Raji (cell line): ENCODE results near the gene RXRA.

Source experiments
- POLR2A ChIP-seq: IDR thresholded peaks from 2 replicates; pipeline ENCODE4 v1.6.1; 2011; ENCODE audit warnings: low read depth, low read length, control low read depth; ENCODE audit not compliant: insufficient read depth

Gene RXRA

DNA sequence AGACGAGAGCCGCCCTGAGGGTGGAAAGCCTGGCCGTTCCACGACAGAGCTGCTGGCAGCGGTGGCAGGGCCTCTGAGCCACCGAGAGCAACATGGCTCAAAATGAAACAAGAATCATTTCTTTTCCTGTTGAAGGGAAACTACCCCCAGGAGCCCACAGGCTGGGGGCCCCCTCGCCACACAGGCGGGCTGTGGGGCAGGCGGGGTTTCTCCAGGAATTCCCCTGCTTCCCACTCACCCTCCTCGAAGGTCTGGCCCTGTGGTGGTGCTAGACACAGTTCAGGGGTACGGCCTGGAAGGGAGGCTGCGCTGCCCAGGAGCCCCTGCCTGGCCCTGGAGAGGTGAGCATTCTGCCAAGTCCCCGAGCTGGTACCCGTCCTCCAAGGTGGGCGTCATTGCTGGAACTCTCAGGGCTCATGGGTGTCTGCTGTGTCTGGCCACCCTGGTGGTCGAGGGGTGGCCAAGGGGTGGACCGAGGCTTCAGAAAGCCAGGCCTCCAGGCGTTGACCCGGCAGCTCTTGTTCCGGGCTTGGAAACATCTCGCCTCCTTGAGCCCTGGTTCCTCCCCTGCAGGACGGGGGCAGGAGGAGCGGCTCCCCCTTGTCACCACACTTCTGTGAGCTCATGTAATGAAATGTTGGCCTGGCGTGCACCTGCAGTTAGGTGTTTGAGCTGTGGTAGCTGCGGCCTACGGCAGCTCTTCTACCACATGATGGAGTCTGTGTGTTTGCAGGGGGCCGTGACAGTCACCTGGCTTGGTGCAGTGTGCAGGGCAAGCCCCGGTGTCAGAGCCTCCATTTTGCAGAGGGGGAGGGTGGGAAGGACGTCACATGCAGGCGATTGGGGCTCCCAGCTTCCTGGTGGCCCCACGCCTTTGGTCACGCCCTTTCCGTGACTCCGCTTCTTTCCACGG, 65.3 kb downstream of the RXRA start:
- TF ChIP-seq POLR2A = no peak

DNA sequence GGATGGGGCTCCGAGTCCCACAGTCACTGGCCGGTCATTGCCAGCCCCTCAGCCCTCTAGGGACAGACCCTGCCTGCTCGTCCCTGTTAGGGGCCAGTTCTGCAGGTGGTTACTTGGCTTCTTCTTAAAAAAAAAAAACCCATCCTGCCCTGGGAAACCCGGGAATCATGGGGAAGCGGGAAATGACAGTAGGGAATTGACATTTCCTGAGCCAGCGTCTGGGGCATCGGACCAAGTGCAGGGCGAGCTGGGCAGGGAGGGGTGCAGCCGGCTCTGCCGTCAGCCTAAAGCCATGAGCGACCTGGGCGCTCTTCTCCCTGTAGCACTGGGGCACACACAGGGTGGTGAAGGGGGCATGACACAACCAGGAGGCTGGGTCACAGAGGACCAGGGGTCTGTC, 66.6 kb downstream of the RXRA start:
- no peak for TF ChIP-seq POLR2A

DNA sequence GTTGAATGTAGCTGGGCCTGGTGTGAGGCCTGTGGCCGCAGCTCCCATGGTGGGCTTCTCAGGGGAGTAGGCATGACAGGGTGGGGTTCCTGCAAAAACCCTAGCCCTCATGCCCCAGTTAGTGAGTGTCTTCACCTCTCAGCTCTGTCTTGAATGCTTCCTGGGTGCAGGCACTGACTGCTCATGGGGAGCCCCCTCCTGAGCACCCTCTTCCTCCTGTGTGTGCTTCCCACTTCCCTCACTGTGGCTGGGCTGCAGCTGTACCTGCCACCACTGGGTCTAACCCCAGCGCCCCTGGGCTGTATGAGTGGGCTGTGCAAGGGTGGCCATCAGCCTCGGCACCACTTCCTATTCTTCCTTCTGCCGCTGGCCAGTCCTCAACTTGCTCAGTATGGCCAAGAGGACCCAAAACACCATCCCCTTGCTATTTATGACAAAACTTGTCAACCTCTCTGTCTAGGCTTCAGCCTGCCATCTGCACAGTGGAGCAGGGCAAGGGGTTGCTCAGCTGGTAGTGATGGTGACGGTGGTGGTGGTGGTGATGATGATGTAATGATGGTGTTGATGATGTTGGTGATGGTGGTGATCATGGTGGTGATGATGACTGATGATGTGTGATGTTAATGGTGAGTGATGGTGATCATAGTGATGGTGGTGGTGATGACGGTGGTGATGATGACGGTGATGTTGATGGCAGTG, 67.5 kb downstream of the RXRA start:
- no peak for TF ChIP-seq POLR2A

DNA sequence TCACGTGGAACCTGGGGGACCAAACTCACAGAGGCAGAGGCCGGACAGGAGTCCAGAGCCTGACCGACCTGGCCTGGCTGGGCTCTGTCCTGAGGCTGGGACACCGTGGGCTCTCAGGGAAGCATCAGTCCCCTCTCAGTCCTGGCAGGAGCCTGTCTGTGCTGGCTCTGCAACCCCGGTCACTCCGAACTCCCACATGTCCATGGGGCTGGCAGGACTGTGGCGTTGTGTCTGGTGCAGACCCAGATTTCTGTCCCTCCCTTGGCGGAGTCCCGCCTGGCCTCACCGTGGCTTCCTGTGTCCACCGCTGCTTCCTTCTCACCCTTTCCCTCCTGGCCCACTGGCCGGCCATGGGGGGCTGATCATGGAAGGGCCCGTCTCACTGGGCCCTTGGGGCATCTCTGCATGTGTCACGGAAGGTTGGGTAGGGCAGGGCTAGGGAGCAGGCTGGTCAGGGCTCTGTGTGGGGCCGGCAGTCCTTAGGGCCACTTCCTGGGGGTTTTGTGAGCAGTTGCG, 68.8 kb downstream of the RXRA start:
- no peak for TF ChIP-seq POLR2A

DNA sequence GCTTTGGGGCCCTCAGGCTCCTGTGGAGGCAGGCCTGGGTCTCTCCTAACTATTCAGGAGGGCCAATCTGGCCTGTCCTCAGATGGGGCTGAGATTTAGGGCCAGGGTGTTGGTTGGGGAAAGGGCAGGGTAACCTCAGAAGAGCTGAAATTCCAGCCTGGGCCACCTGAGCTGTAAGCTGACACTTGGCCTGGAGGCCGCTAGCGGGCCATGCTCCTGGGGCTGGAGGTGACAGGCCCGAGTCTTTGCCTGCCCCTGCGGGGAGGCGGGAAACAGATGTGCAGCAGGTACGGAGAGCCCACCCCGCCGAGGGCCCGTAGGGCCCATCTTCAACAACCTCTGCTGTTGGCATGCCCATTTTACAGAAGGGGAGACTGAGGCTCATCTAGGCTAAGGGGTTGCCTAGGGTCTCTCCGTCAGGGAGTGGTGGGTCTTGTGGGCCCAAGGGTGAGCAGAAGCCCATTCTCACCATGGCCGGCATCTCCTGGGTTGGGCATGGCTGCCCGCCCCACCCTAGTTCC, 69.5 kb downstream of the RXRA start:
- no peak for TF ChIP-seq POLR2A

DNA sequence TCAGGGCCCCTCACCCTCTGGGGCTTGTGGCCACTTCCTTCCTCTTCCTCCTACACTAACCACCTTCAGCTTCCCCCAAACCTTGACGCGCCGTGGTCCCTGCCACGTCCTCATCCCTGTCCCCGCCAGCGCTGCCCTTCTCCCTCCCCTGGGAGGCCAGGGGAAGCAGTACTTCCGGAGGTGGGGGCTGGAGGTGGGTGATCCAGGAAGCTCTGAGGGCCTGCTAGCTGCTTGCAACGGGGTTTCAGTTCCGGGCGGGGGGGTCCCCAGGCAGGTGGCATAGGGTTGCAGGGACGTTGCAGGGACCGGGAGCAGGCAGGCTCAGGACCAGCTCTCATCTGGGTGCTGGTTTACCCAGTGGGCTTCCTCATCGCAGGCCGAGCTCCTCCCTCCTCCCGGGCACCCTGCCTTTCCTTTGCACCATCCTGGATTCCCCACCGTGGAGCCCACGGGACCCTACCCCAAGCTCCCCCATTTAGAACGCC, 70.0 kb downstream of the RXRA start:
- no peak for TF ChIP-seq POLR2A

DNA sequence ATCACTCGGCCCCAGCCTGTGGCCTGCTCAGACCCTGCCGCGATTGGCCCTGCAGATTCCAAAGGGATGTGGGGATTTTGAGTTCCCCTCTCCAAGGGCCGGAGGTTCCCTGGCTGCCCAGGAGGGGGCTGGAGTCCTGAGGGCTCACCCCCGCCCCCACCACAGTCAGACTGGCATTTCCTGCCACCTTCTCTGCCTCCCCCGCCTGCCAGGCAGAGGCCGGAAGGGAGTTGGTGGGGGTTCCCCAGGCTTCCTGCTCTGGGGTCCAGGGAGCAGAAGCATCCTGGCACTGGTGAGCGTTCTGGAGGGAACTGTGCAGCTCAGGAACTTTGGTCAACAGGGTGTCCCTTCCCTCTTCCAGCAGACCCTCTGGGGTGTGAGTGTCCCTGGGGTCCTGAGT, 70.6 kb downstream of the RXRA start:
- TF ChIP-seq POLR2A = no peak

DNA sequence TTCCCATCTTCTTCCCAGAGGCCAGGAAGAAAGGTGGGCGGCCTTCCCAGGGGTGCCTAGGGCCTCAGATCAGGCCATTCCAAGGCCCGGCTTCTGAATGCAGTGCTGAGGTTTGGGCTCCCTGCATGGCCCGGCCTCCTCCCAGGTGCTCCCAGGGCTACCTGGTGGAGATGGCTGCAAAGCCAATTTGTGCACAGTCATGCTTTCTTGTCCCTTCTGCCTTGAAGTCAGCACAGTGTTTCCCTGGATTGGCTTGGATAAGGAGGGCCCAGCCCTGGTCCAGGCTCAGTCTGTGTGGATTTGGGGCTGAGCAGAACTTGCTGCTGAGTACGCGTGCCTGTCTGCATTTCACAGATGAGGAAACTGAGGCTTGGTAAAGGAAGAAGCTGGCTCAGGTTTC, 72.5 kb downstream of the RXRA start:
- no peak for TF ChIP-seq POLR2A

DNA sequence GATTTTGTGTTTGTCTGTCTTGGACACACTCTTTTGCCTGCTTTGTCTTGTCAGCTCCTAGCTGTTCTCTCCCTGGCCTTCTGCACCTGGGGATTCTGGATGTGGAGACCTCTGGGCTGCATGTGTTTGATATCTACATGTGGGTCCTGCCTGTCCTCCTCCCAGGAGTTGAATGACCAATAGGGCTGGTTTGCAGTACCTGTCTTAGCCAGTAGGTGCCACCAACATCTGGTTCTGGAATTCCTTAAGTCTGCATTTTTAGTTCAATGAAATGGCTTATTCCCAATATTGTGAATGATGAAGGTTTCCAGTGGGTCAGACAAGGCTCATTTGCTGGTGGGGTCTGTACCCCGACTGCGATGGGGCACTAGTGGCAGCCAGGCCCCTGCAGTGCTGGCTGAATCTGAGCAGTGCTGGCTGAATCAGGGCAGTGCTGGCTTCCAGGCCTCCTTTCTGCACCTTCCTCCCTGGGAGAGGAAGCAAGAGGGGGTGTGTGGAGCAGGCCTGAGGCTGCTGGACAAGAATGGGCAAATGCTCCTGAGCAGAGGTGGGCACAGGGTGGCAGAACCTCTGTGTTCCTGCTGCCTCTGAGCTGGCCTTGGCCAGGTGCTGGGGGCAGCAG, 73.3 kb downstream of the RXRA start:
- TF ChIP-seq POLR2A = no peak

DNA sequence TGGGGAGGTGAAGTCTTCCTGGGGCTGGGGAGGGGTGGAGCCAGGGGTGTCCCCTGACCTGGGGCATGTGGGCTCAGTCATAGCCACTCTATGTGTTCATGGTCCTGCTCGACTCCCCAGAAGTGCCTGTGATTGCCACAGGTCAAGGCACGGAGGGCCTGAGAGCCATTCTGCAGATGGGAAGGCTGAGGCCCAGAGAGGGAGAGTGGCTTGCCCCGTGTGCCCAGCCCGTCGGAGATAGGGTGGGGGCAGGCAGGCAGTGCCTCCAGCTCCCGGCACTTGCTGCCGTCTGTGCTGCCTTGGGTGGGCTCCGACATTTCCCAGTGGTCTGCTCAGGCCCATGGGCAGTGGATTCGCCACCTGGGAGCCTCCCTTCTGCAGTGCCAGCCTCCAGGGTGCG, 74.0 kb downstream of the RXRA start:
- TF ChIP-seq POLR2A = no peak

DNA sequence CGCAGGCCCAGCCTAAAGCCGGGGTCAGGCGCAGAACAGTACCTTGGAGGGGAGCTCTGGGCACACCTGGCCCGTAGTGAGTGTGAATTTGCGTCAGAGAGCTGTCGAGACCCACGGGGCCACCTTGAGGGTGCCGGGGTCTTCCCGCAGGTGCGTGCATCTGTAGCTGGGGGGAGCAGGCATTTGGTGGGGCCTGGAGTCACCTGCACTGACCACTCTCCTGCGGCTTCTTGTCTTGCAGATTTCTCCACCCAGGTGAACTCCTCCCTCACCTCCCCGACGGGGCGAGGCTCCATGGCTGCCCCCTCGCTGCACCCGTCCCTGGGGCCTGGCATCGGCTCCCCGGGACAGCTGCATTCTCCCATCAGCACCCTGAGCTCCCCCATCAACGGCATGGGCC, 75.1 kb downstream of the RXRA start:
- TF ChIP-seq POLR2A = no peak

DNA sequence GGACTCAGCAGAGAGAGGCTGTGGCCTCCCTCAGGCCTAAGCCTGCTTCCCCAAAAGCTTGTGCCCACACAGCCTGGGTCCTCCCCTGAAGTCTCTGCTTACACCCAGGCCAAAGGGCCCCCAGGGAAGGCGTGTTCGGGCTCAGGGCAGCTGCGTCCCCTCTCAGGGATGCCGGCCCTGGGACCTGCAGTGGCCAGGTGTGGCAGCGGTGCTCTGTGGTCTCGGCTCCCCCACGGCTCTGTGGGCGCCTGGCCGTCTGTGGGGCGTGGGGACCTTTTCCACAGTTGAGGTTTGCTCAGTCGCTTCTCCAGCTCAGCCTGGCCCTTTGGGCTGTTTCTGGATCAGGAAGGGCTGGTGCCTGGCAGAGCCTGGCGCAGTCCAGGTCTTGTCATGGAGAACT, 75.9 kb downstream of the RXRA start:
- no peak for TF ChIP-seq POLR2A

DNA sequence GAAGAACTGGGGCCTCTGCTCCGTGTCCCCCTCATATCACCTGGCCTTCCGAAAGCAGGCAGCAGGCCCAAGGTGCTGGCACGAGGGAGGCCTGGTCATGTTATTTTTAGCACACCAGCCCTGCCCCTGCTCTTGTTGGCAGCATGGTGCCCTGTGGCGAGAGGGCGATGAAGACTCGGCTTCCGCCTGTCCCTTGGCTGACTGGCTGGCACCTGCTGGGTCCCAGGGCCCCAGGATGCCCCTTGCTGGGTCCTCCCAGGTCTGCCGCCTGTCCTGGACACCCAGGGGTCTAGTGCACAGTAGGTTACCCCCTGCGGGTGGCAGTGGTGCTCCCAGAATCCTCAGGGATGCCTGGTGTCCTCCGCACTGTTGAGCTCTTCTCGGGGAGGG, 77.0 kb downstream of the RXRA start:
- no peak for TF ChIP-seq POLR2A

DNA sequence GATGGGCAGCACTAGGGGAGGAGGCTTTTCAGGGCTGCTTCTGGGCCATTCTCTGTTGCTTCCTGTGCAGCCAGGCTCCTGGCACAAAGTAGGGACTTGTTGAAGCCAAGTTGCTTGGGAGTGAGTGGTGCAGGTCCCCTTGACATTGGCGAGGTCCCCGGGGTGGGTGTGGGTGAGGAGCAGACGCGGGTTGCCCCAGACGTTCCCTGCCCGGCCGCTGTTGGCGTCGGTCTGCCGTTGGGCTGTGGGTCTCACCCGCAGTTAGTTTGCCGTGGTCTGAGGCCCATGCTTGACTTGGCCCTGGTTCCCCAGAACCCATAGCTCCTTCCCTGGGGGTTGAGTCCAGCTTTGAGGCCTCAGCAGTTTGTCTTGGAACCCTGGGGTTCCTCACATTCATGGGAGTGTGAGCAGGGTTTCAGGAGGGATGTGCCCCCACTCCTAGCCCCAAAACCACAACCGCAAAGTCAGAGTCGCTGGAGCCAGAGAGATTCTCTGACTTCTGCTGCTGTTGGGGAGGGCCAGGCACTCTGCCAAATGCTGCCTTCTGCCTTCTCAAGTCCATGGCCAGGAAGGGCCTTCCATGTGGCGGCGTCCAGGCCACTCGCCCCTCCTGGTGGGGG, 77.5 kb downstream of the RXRA start:
- TF ChIP-seq POLR2A = no peak

DNA sequence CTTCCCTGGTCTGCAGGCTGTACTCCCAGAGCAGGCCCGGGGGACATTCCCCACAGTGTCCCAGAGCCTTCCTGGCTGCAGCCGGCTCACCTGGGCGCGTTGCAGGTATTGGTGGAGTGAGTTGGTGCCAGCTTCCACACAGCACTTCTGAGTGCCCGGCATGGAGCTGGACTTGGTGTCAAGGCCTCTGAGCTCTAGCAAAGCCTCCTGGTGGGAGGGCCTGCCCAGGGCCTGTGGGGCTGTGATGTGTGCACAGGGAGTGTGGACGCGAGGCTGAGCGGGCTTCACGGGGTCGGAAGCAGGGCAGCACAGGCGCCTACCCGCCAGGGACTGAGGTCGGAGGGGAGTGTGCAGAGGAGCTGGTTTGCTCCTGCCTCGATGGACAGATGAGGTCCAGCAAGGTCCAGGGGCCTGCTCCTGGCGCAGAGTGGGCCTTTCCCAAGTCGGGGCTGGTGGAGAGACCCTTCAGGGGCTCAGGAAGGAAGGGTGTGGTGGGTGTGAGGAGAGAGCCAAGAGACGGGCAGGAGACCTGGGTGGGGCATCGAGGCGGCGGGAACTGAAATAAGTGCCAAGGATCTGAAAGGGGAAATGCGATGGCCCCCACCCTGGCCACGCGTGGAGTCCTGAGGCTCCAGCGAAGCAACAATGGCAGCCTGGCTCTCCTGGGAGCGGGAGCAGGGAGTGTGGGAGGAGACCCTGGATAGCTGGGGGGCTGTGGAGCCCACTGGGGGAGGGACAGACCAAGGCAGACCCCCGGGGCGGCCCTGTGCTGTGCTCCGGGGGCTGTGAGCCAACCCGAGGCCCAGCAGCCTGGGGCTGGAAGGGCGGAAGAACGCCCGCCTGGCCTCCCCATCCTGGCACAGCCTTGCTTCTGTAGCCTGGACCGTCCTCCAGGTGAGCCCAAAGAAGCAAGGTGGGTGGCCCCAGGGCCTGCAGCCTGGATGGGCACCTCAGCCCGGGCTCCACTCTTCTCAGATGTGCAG, 78.4 kb downstream of the RXRA start:
- no peak for TF ChIP-seq POLR2A
